ENCODE results near the gene SPATA3. TPM values are rescaled to one million over a fixed set of nuclear protein-coding genes. Genes with fewer than 3 reads are reported as not detected.

The SPATA3 gene
- total RNA-seq, 1 donor from 2014 or later = not detected

- DNase-seq (ENCODE audit: low spot score) = no peak
- H3K4me3 Mint-ChIP-seq (ENCODE audit: unreplicated experiment) = no peak overlapping the region
- no peak overlapping the region for H3K27ac Mint-ChIP-seq (ENCODE audit: unreplicated experiment)
- no peaks in the 10 kb centered on the region for H3K4me1 Mint-ChIP-seq (ENCODE audit: low read depth)
- H3K27me3 Mint-ChIP-seq (ENCODE audit: low read depth) = no peaks in the 10 kb centered on the region
- H3K9me3 Mint-ChIP-seq (ENCODE audit: low read depth) = peaks cover 7% of the 10 kb centered on the region
- TF ChIP-seq CTCF (IDR thresholded peaks at IDR 0.05) = no peak
- H3K36me3 Mint-ChIP-seq (ENCODE audit: low read depth) = no peaks in the 10 kb centered on the region
Measured at GRCh38 chr2:230950874-230951339, 45.0 kb upstream of the SPATA3 start.

GRCh38 chr2:230951396-230951795, 44.5 kb upstream of the SPATA3 start:
- H3K27me3 Mint-ChIP-seq (ENCODE audit: low read depth) = no peaks in the 10 kb centered on the region
- H3K36me3 Mint-ChIP-seq (ENCODE audit: low read depth) = no peaks in the 10 kb centered on the region
- no peaks in the 10 kb centered on the region for H3K4me1 Mint-ChIP-seq (ENCODE audit: low read depth)
- H3K27ac Mint-ChIP-seq (ENCODE audit: unreplicated experiment) = no peak overlapping the region
- H3K9me3 Mint-ChIP-seq (ENCODE audit: low read depth) = peaks cover 7% of the 10 kb centered on the region
- no peak for TF ChIP-seq CTCF (IDR thresholded peaks at IDR 0.05)
- DNase-seq (ENCODE audit: low spot score) = no peak
- no peak overlapping the region for H3K4me3 Mint-ChIP-seq (ENCODE audit: unreplicated experiment)

GRCh38 chr2:230952226-230952956, 43.5 kb upstream of the SPATA3 start:
- Mint-ChIP-seq H3K27me3 (ENCODE audit: low read depth) (no peaks in the 10 kb centered on the region), H3K4me1 (ENCODE audit: low read depth) (peaks cover 6% of the 10 kb centered on the region), H3K36me3 (ENCODE audit: low read depth) (no peaks in the 10 kb centered on the region)

DNA sequence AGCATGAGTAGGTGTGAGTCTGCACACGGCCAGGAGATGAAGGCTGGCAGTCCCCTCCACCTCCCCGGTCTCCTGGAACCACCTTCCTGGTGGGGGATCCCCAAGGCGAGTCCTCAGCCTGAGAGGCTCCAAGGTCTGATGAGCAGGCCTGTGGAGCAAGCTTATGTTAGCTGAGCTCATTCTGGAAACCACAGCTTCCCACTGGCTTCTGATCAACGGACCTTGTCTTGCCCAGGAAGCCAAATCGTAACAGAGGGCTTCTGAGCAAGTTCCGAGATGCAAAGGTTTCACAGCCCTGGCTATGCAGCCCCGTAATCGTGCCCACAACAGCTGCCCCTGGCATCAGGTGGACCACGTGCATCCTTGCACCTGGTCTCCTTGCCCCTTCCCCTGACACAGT, 42.1 kb upstream of the SPATA3 start:
- H3K4me3 Mint-ChIP-seq (ENCODE audit: unreplicated experiment) = no peak overlapping the region
- no peaks in the 10 kb centered on the region for H3K36me3 Mint-ChIP-seq (ENCODE audit: low read depth)
- no peaks in the 10 kb centered on the region for H3K27me3 Mint-ChIP-seq (ENCODE audit: low read depth)
- no peak for TF ChIP-seq CTCF (IDR thresholded peaks at IDR 0.05)
- DNase-seq (ENCODE audit: low spot score) = no peak
- H3K9me3 Mint-ChIP-seq (ENCODE audit: low read depth) = peaks cover 7% of the 10 kb centered on the region
- peaks cover 11% of the 10 kb centered on the region for H3K4me1 Mint-ChIP-seq (ENCODE audit: low read depth)
- H3K27ac Mint-ChIP-seq (ENCODE audit: unreplicated experiment) = no peak overlapping the region

More at GRCh38 chr2:230952226-230952956, 43.5 kb upstream of the SPATA3 start:
- no peak for DNase-seq (ENCODE audit: low spot score)
- Mint-ChIP-seq H3K9me3 (ENCODE audit: low read depth) (peaks cover 7% of the 10 kb centered on the region), H3K27ac (ENCODE audit: unreplicated experiment) (no peak overlapping the region), H3K4me3 (ENCODE audit: unreplicated experiment) (no peak overlapping the region)
- no peak for TF ChIP-seq CTCF (IDR thresholded peaks at IDR 0.05)

DNA sequence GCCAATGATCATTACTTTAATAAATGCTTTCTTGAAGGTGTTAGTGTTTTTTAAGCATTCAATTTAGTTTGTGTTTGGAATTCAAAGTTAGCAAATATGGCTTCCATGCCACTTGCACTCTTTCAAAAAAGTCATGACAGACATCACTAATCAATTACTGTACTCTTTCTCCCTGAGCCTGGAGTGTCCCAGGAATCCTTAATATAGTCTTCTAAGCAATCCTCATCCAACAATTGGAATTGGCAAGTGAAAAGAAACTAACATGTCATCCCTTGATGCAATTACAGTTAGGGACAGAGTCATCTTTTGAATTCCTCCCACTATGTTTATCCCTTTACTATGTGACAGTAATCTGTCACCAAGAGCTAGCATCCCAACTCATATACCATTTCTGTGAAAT, 41.2 kb upstream of the SPATA3 start:
- no peak for TF ChIP-seq CTCF (IDR thresholded peaks at IDR 0.05)
- Mint-ChIP-seq H3K27ac (ENCODE audit: unreplicated experiment) (no peak overlapping the region), H3K4me1 (ENCODE audit: low read depth) (peaks cover 11% of the 10 kb centered on the region), H3K27me3 (ENCODE audit: low read depth) (no peaks in the 10 kb centered on the region), H3K9me3 (ENCODE audit: low read depth) (peaks cover 7% of the 10 kb centered on the region), H3K4me3 (ENCODE audit: unreplicated experiment) (no peak overlapping the region), H3K36me3 (ENCODE audit: low read depth) (no peaks in the 10 kb centered on the region)
- no peak for DNase-seq (ENCODE audit: low spot score)
